Central memory CD8-positive, alpha-beta T cell (primary cell): ENCODE measurements around the gene GRM7.
"Not testable (repeated sequence)": the region's sequence is repeated elsewhere in the genome, so short reads cannot be mapped to it uniquely, and the experiment has no call there.

ENCODE experiments used
- ATAC-seq: fragments of 150-1000 bp; cut with Tn5 transposase; replicated peaks from 2 replicates; pipeline ENCODE4 v1.10.0; 2022; ENCODE audit warnings: mild to moderate bottlenecking, moderate FRiP score, moderate number of reproducible peaks; ENCODE audit not compliant: poor library complexity, severe bottlenecking; ENCODE audit errors: extremely low read depth
- DNase-seq, 2 donors: peaks; one replicate each; pipeline ENCODE4 v3.0.0; 2021; ENCODE audit warnings: low spot score in 2 of 2
- H3K27ac Mint-ChIP-seq: one replicate; pipeline ENCODE4 v1.8.0; 2022; ENCODE audit warnings: low read depth, mild to moderate bottlenecking, moderate library complexity, mixed read lengths
- H3K27me3 Mint-ChIP-seq: one replicate; pipeline ENCODE4 v1.8.0; 2022; ENCODE audit warnings: mixed read lengths
- H3K36me3 Mint-ChIP-seq: one replicate; pipeline ENCODE4 v1.8.0; 2022; ENCODE audit warnings: mild to moderate bottlenecking, moderate library complexity, mixed read lengths; ENCODE audit not compliant: insufficient read depth
- H3K4me1 Mint-ChIP-seq: one replicate; pipeline ENCODE4 v1.8.0; 2022; ENCODE audit warnings: mixed read lengths
- H3K4me3 Mint-ChIP-seq: one replicate; pipeline ENCODE4 v1.8.0; 2022; ENCODE audit warnings: mild to moderate bottlenecking, moderate library complexity, mixed read lengths
- H3K9me3 Mint-ChIP-seq: one replicate; pipeline ENCODE4 v1.8.0; 2022; ENCODE audit warnings: mixed read lengths

The GRM7 gene

DNA sequence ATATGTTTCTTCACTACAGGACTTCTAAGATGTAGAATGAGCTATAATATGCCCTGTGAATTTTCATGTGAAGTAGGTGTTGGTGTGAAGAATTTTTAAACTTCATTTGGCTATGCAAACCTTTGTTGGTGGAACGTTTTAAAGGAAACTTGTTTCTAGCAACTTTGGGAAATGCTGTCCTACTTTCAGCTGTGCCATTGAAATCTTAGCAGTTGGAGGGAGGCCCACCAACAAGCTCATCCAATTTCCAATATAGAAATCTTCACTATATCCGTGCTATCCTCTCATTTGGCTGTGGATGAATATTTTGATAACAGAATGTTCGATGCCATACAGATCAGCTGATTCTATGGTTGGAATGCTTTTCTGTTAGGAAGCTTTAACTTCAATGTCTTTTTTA lies 51.3 kb downstream of the GRM7 start:
- H3K27me3 Mint-ChIP-seq: no peaks in the 10 kb centered on the region
- no peaks in the 10 kb centered on the region for H3K36me3 Mint-ChIP-seq
- no peak overlapping the region for H3K27ac Mint-ChIP-seq
- no peaks in the 10 kb centered on the region for H3K4me1 Mint-ChIP-seq
- ATAC-seq (no peak), DNase-seq (no peak)
- H3K9me3 Mint-ChIP-seq: no peaks in the 10 kb centered on the region
- no peak overlapping the region for H3K4me3 Mint-ChIP-seq

DNA sequence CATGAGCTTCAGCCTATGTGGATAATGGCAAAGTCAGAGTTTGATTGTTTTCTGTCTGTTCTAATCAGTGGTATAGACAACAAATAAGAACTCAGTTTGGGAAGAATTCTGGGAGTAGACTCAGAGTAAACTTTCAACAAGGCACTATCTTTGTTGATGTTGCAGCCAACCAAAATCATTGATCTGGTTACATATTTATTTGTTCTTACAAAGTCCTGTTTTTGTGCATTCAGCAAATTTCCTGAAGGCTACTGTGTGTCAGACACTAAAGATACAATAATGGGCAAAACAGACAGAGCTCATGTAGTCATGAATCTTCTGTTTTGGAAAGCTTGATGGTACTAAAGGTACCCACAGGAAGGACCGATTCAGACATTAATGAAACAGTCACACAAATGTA lies 55.0 kb downstream of the GRM7 start:
- H3K4me1 Mint-ChIP-seq: no peaks in the 10 kb centered on the region
- no peak for DNase-seq
- H3K27ac Mint-ChIP-seq: no peak overlapping the region
- ATAC-seq: no peak
- H3K36me3 Mint-ChIP-seq: no peaks in the 10 kb centered on the region
- no peaks in the 10 kb centered on the region for H3K9me3 Mint-ChIP-seq
- H3K4me3 Mint-ChIP-seq: no peak overlapping the region
- no peaks in the 10 kb centered on the region for H3K27me3 Mint-ChIP-seq

DNA sequence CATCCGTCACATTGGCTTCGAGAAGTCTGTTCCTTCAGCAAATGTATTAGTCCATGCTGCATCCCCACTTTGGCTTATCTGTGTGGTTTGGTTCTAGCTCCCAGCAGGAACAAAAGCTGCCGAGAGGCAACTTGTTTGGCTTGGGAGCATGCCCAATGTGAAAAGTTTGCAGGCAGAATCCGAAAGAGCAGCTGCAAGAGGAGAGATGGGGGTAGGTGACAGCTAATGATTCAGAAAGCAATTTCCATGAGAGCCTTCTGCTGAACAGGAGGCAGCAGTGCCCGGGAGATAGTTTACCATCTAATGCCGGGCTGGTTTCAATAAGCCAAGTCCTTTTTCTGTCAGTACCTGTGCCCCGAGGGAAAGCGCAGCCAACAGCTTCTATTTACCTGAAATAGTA lies 60.2 kb downstream of the GRM7 start:
- Mint-ChIP-seq H3K4me3 (no peak overlapping the region), H3K36me3 (peaks cover 1% of the 10 kb centered on the region), H3K27ac (no peak overlapping the region), H3K27me3 (no peaks in the 10 kb centered on the region), H3K9me3 (peaks cover 14% of the 10 kb centered on the region), H3K4me1 (no peaks in the 10 kb centered on the region)
- no peak for ATAC-seq
- DNase-seq: no peak

DNA sequence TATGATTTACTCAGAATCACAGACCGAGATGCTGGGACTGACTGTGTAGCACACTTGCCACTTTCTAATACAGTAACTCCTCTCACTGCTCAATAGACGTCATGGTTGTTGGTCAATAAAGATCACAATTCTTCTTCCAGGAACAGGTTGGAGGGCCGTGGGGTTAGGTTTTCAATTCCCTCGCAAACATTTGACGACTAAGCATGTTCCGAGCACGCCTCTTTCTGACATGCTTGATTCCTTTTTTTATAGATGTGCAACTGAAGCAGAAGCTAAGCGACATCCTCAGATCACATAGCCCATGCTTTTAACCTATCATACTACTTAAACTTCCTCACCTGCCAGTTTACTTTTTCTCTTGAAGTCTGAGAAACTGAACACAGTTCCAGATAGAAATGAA lies 61.0 kb downstream of the GRM7 start:
- Mint-ChIP-seq H3K4me3 (no peak overlapping the region), H3K36me3 (peaks cover 1% of the 10 kb centered on the region), H3K27ac (no peak overlapping the region), H3K27me3 (no peaks in the 10 kb centered on the region), H3K4me1 (no peaks in the 10 kb centered on the region), H3K9me3 (peaks cover 14% of the 10 kb centered on the region)
- no peak for ATAC-seq
- no peak for DNase-seq

DNA sequence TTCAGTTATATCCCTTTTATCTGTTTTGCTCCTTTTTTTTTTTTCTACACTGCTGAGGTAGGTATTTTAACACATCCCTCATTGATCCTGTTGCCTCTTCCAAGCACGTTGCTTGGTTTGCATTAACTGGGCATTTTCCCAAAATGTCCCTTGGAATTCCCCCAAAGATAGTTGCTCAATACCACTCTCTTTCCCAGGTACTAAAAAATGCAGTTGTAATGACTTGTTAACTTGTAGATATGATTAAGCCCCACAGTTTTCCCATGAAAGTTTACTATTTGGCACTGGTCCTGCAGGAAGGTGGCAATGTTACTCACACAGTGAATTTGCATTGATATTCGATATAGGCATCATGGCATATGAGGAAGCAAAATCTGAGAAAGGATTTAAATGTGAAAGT lies 67.1 kb downstream of the GRM7 start:
- DNase-seq (no peak), ATAC-seq (no peak)
- H3K27ac Mint-ChIP-seq: no peak overlapping the region
- no peak overlapping the region for H3K4me3 Mint-ChIP-seq
- H3K27me3 Mint-ChIP-seq: no peaks in the 10 kb centered on the region
- H3K9me3 Mint-ChIP-seq: peaks cover 8% of the 10 kb centered on the region
- peaks cover 1% of the 10 kb centered on the region for H3K36me3 Mint-ChIP-seq
- no peaks in the 10 kb centered on the region for H3K4me1 Mint-ChIP-seq

DNA sequence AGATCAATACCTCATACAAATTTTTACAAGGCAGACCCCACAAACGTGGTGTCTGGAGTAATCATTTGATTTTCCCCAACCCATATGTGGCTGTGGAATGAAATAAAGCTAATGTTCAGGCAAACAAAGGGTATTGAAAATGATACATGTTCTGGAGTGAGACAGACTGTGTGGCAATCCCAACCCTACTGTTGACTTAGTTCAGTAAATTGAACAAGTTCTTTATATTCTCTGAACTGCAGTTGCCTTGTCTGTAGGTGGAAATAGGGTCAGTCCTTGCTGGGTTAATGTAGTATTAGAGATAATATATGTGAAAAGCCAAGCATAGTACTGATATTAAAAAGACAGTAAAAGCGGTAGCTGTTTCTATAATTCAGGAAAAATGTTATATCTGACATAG lies 69.0 kb downstream of the GRM7 start:
- Mint-ChIP-seq H3K27me3 (no peaks in the 10 kb centered on the region), H3K27ac (no peak overlapping the region), H3K4me3 (no peak overlapping the region), H3K9me3 (peaks cover 8% of the 10 kb centered on the region), H3K4me1 (no peaks in the 10 kb centered on the region), H3K36me3 (no peaks in the 10 kb centered on the region)
- no peak for ATAC-seq
- no peak for DNase-seq

DNA sequence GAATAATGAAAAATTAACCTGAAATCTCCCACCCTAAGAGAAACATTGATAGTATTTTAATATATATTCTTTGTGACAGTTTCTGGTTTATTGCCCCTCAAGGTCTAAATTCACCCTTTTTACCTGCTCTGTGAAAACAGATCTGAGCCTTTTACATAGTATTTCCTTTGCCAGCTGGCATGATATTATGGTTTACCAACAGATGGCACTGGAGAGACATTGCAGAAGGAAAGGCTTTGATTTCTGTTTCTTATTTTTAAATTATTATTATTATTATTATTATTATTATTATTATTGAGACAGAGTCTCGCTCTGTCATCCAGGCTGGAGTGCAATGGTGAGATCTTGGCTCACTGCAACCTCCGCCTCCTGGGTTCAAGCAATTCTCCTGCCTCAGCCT lies 74.5 kb downstream of the GRM7 start:
- not testable (repeated sequence) for ATAC-seq, H3K9me3 Mint-ChIP-seq

DNA sequence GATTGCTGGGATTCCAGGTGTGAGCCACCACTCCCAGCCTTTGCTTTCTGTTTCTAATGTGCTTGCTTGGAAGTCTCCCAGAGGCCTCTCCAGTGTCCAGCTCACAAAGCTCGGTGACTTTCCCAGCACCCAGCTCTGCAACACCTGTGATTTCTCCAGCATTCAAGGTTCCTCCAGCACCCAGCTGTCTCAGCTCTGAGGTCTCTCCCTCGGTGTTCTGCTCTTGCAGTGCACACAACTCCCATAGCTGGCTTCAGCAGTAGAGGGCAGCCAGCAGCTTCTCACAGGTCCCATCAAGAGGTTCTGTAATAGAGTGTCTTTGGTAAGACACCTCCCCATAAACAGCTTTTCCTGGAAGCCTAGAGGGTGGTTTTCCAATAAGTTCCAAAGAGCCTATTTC lies 75.1 kb downstream of the GRM7 start:
- no peaks in the 10 kb centered on the region for H3K27me3 Mint-ChIP-seq
- DNase-seq: no peak
- no peak for ATAC-seq
- no peak overlapping the region for H3K27ac Mint-ChIP-seq
- no peak overlapping the region for H3K4me3 Mint-ChIP-seq
- no peaks in the 10 kb centered on the region for H3K9me3 Mint-ChIP-seq
- H3K36me3 Mint-ChIP-seq: no peaks in the 10 kb centered on the region
- no peaks in the 10 kb centered on the region for H3K4me1 Mint-ChIP-seq

More for the DNA sequence above, 74.5 kb downstream of the GRM7 start:
- H3K27ac Mint-ChIP-seq, H3K27me3 Mint-ChIP-seq, H3K36me3 Mint-ChIP-seq, DNase-seq, H3K4me3 Mint-ChIP-seq, H3K4me1 Mint-ChIP-seq: not testable (repeated sequence)

DNA sequence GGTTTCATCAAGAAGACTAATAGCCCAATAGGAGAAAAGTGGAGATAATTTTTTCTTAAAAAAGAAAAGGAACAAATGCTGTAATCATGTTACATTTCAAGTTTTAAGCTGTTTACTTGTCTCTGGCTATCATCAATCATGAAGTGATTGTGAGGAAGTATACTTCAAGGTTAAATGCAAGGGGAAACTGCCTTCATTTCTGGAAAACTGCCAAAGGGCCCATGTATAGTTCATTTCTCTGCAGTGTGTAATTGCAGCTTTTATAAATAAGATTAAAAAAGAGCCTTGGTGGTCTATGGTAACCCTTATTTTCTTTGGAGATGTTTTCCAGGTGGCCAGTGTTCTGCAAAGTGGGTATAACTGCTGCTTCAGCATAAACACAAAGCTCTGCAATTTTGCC lies 101.9 kb downstream of the GRM7 start:
- DNase-seq: no peak
- H3K9me3 Mint-ChIP-seq: peaks cover 14% of the 10 kb centered on the region
- no peaks in the 10 kb centered on the region for H3K4me1 Mint-ChIP-seq
- H3K27ac Mint-ChIP-seq: no peak overlapping the region
- no peaks in the 10 kb centered on the region for H3K36me3 Mint-ChIP-seq
- H3K4me3 Mint-ChIP-seq: no peak overlapping the region
- H3K27me3 Mint-ChIP-seq: no peaks in the 10 kb centered on the region
- no peak for ATAC-seq

DNA sequence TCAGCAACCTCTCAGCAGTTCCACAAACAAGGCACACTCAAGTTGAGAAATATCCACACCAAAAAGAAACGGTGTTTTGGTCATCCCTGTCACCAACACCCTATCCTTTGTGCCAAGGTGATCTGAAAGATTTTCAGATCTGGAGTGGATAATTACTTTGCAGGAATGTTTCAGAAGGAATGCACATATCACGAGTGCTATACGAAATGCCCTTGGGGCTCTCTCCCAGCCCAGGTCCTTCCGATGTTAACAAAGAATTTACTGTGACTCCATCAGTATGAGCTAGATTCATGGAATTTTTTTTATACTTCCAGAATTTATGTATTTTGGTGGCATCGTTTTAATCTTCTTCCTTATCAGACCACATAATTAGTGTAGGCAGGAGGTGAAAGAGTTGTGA lies 105.0 kb downstream of the GRM7 start:
- Mint-ChIP-seq H3K4me3 (no peak overlapping the region), H3K27ac (no peak overlapping the region), H3K4me1 (no peaks in the 10 kb centered on the region), H3K36me3 (no peaks in the 10 kb centered on the region), H3K27me3 (no peaks in the 10 kb centered on the region), H3K9me3 (peaks cover 19% of the 10 kb centered on the region)
- ATAC-seq (no peak), DNase-seq (no peak)

DNA sequence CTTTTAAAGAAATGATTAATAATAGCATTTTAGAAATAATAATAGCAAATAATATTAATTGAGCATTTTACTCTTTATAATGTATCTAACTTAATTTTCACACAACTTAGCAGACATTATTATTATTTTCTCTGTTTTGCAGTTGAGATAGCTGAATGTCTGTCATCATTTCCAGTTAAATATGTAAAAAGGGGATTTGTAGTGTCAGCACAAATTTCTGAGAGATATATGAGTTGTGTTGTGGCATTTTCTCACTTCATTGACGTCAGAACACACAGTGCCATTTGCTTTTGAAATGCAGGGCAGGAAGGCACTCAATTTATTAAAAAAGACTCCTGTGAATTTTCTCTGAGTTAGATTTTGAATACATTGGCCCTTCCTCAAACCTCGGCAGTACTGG lies 111.0 kb downstream of the GRM7 start:
- H3K27me3 Mint-ChIP-seq: no peaks in the 10 kb centered on the region
- no peak overlapping the region for H3K4me3 Mint-ChIP-seq
- H3K9me3 Mint-ChIP-seq: peaks cover 6% of the 10 kb centered on the region
- H3K36me3 Mint-ChIP-seq: no peaks in the 10 kb centered on the region
- no peak overlapping the region for H3K27ac Mint-ChIP-seq
- ATAC-seq (no peak), DNase-seq (no peak)
- no peaks in the 10 kb centered on the region for H3K4me1 Mint-ChIP-seq

DNA sequence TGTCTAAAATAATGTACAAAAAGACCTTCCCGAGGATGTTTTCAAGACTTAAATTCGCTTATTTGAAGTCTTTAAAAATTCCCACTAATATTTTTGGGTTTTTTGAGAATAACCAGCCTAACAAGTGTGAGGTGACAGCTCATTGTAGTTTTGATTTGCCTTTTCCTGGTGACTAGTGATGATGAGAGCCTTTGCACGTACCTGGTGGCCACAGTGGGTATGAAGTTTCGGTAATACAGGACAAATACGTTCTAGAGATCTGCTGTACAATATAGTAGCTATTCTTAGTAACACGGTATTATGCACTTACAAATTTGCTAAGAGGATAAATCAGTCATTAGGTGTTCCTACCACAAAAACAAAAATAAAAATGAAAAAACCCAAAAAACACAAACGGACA lies 124.9 kb downstream of the GRM7 start:
- no peaks in the 10 kb centered on the region for H3K27me3 Mint-ChIP-seq
- H3K4me1 Mint-ChIP-seq: no peaks in the 10 kb centered on the region
- peaks cover 22% of the 10 kb centered on the region for H3K9me3 Mint-ChIP-seq
- peaks cover 3% of the 10 kb centered on the region for H3K36me3 Mint-ChIP-seq
- no peak for DNase-seq
- no peak overlapping the region for H3K4me3 Mint-ChIP-seq
- ATAC-seq: no peak
- no peak overlapping the region for H3K27ac Mint-ChIP-seq

DNA sequence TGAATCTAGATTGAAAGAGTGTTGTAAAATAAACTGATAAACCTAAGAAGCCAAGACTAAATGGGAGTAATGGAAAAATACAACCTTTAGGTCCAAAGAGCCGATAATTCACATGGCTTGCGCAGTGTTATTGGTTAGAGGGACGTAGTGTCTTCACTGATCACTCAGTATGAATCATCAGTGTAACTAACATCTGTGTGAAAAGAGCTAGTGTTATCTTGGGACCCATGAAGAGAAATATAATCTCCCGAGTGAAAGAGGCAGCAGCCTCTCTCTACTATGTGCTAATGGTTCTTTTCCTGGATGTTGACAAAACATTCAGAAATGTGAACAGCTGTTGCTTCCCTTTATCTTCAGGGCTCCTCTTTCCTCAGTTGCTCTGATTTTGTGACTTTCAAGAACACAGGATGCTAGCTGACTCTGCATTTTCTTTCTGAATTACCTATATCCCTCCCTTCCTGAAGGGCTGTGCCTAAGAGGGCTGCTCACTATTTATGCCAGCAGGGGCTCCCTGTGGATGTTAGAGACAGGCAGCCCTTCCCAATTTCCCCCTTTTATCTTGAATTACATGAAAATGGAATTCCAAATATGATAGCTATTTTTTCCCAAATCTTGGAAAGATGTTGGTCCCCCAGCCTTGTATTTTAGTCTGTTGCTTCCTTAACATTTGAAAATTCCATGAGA lies 128.8 kb downstream of the GRM7 start:
- peaks cover 51% of the 10 kb centered on the region for H3K9me3 Mint-ChIP-seq
- H3K4me3 Mint-ChIP-seq: no peak overlapping the region
- no peak overlapping the region for H3K27ac Mint-ChIP-seq
- peaks cover 3% of the 10 kb centered on the region for H3K36me3 Mint-ChIP-seq
- H3K4me1 Mint-ChIP-seq: no peaks in the 10 kb centered on the region
- no peaks in the 10 kb centered on the region for H3K27me3 Mint-ChIP-seq
- DNase-seq (no peak), ATAC-seq (no peak)
